HG03064 (cell line): ENCODE data around the gene HEMGN.
"Not testable (repeated sequence)": the region's sequence is repeated elsewhere in the genome, so short reads cannot be mapped to it uniquely, and the experiment has no call there.

Experiments used
- ATAC-seq: cut with Tn5 transposase; IDR thresholded peaks from one replicate; pipeline ENCODE4 v1.9.1; 2021; ENCODE audit warnings: low read depth; ENCODE audit not compliant: unreplicated experiment

HEMGN gene

GRCh38 chr9:97966493-97966892, 28.5 kb upstream of the HEMGN start:
- ATAC-seq = no peak

GRCh38 chr9:97964901-97965300, 26.9 kb upstream of the HEMGN start:
- no peak for ATAC-seq

- ATAC-seq = no peak
Measured at GRCh38 chr9:97963232-97963631, 25.3 kb upstream of the HEMGN start.

- ATAC-seq = no peak
Measured at GRCh38 chr9:97962575-97962974, 24.6 kb upstream of the HEMGN start.

GRCh38 chr9:97962136-97962535, 24.2 kb upstream of the HEMGN start:
- ATAC-seq = no peak

GRCh38 chr9:97961361-97961760, 23.4 kb upstream of the HEMGN start:
- no peak for ATAC-seq

GRCh38 chr9:97960678-97961328, 22.8 kb upstream of the HEMGN start:
- not testable (repeated sequence) for ATAC-seq

- ATAC-seq = no peak
Measured at GRCh38 chr9:97959585-97959984, 21.6 kb upstream of the HEMGN start.

- ATAC-seq = no peak
Measured at GRCh38 chr9:97958812-97959511, 21.0 kb upstream of the HEMGN start.

GRCh38 chr9:97956331-97956730, 18.4 kb upstream of the HEMGN start:
- ATAC-seq = no peak

- ATAC-seq = no peak
Measured at GRCh38 chr9:97954550-97954989, 16.6 kb upstream of the HEMGN start.

GRCh38 chr9:97950873-97951272, 12.9 kb upstream of the HEMGN start:
- not testable (repeated sequence) for ATAC-seq

- not testable (repeated sequence) for ATAC-seq
Measured at GRCh38 chr9:97947094-97947493, 9.1 kb upstream of the HEMGN start.

- not testable (repeated sequence) for ATAC-seq
Measured at GRCh38 chr9:97945470-97945869, 7.5 kb upstream of the HEMGN start.

GRCh38 chr9:97944612-97945011, 6.6 kb upstream of the HEMGN start:
- no peak for ATAC-seq

- no peak for ATAC-seq
Measured at GRCh38 chr9:97943308-97943855, 5.4 kb upstream of the HEMGN start.

GRCh38 chr9:97941323-97941722, 3.4 kb upstream of the HEMGN start:
- ATAC-seq = no peak

GRCh38 chr9:97940741-97941140, 2.8 kb upstream of the HEMGN start:
- no peak for ATAC-seq

GRCh38 chr9:97940233-97940632, 2.3 kb upstream of the HEMGN start:
- no peak for ATAC-seq

GRCh38 chr9:97936998-97937397, 974 bp downstream of the HEMGN start:
- ATAC-seq = no peak

- ATAC-seq = no peak
Measured at GRCh38 chr9:97935276-97935675, 2.7 kb downstream of the HEMGN start.
